Vagina (tissue), 2 donors: ENCODE measurements around the gene XKR7. TPM values are rescaled to one million over a fixed set of nuclear protein-coding genes. Genes with fewer than 3 reads are reported as not detected.

Source experiments
- DNase-seq, 2 donors: peaks; one replicate each; pipeline ENCODE4 v3.0.0-alpha.2; 2017; ENCODE audit errors: extremely low spot score in 2 of 2
- H3K27ac ChIP-seq: fragments of 200-600 bp; sonication (generic); one replicate; pipeline ENCODE4 v1.5.1; 2019
- H3K27me3 ChIP-seq: fragments of 200-600 bp; sonication (generic); one replicate; pipeline ENCODE4 v1.5.1; 2019
- H3K36me3 ChIP-seq, 2 donors: fragments of 200-600 bp; sonication (generic); one replicate each; pipeline ENCODE4 v1.5.1; 2017 to 2019
- H3K4me1 ChIP-seq: fragments of 200-600 bp; sonication (generic); one replicate; pipeline ENCODE4 v1.5.1; 2019
- H3K4me3 ChIP-seq, 2 donors: fragments of 200-600 bp; sonication (generic); 1 replicate in 1 of 2; 2 replicates in 1 of 2; pipeline ENCODE4 v1.5.1; 2016 to 2019
- H3K9me3 ChIP-seq: fragments of 200-600 bp; sonication (generic); one replicate; pipeline ENCODE4 v1.5.1; 2019
- POLR2A ChIP-seq, 2 donors: fragments of 450-650 bp; IDR thresholded peaks; one replicate each; pipeline ENCODE4 v1.6.1; 2017; ENCODE audit warnings: antibody characterized with exemption in 2 of 2, mild to moderate bottlenecking in 2 of 2, moderate library complexity in 2 of 2
- POLR2AphosphoS5 ChIP-seq, 2 donors: sonication (generic); formaldehyde crosslinking; IDR thresholded peaks; one replicate each; pipeline ENCODE4 v1.9.0; 2017; ENCODE audit warnings: antibody characterized with exemption in 2 of 2, mild to moderate bottlenecking in 2 of 2, low read depth in 1 of 2; ENCODE audit not compliant: insufficient read depth in 1 of 2
- intact Hi-C: fragments of 100-400 bp; cut with DNase I; formaldehyde crosslinking; loops from one replicate; pipeline ENCODE4 v1.15.1; 2023
- total RNA-seq: library from RNA; depleted of rRNA; stranded (reverse); fragments of >200 nt; gene quantifications from one replicate; pipeline ENCODE4 v1.2.3, GENCODE V29; 2016
- TF ChIP-seq, protein P1 (sequence below), 3 experiments: fragments of 450-650 bp in 2 of 3; fragments of 200-600 bp in 1 of 3; sonication (generic) in 1 of 3; IDR thresholded peaks; one replicate each; pipeline ENCODE4 v1.5.1; 2017 to 2019; ENCODE audit warnings: antibody characterized with exemption in 3 of 3, mild to moderate bottlenecking in 2 of 3, moderate library complexity in 2 of 3

Gene XKR7
- total RNA-seq, 1 donor from 2014 or later, result not detected

DNA sequence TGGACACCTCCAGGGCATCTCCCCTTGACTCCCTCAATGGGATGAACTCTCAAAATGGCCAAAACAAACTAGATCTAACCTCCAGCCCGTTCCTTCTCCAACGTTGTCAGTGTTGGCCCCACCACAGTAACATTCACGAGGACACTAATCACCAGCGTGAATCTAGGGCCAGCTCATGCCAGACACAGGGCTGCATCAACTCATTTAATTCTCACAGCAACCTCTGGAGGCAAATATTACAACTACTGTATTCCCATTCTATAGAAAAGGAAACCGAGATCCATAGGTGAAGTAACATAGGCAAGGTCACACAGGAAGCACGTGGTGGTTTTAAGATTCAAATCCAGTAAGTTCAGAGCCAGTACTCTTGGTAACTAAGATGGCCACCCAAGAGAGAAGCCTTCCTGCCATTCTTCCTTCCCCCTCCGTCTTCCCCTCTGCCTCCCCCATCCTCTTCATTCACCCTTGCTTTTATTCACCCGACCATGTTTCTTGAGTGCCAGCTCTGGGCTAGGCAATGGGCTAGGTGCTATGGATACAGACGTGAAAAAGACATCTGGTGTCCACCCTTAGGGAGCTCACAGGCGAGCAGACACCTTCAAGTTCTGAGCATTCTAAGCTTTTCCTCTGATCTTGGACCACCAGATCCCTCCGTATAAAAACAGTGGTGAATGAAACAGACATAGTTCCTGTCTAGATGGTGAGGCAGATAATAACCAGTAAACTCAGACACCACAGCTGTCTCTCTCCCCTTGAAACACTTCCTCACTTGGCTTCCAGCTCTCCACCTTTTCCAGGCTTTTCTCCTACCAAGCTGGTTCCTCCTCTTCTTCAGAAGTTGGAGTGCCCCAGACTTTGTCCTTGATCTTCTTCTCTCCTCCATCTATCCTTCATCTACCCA is 51.9 kb downstream of the XKR7 start:
- Histone ChIP-seq H3K27me3 (peaks cover 4% of the 10 kb centered on the region), H3K9me3 (no peaks in the 10 kb centered on the region), H3K36me3 (no peaks in the 10 kb centered on the region), H3K4me3 (peak overlapping the region; percentile 48 to 63), H3K4me1 (peaks cover 6% of the 10 kb centered on the region), H3K27ac (no peak overlapping the region)
- DNase-seq, result no peak
- TF ChIP-seq POLR2AphosphoS5 (IDR thresholded peaks at IDR 0.05; ENCODE audit: insufficient read depth in 1 of 2, low read depth in 1 of 2), result no peak
- TF ChIP-seq, protein P1, sequence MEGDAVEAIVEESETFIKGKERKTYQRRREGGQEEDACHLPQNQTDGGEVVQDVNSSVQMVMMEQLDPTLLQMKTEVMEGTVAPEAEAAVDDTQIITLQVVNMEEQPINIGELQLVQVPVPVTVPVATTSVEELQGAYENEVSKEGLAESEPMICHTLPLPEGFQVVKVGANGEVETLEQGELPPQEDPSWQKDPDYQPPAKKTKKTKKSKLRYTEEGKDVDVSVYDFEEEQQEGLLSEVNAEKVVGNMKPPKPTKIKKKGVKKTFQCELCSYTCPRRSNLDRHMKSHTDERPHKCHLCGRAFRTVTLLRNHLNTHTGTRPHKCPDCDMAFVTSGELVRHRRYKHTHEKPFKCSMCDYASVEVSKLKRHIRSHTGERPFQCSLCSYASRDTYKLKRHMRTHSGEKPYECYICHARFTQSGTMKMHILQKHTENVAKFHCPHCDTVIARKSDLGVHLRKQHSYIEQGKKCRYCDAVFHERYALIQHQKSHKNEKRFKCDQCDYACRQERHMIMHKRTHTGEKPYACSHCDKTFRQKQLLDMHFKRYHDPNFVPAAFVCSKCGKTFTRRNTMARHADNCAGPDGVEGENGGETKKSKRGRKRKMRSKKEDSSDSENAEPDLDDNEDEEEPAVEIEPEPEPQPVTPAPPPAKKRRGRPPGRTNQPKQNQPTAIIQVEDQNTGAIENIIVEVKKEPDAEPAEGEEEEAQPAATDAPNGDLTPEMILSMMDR (IDR thresholded peaks at IDR 0.05), result no peak
- no peak for TF ChIP-seq POLR2A (IDR thresholded peaks at IDR 0.05)
- intact Hi-C loops, result no loop called here

DNA sequence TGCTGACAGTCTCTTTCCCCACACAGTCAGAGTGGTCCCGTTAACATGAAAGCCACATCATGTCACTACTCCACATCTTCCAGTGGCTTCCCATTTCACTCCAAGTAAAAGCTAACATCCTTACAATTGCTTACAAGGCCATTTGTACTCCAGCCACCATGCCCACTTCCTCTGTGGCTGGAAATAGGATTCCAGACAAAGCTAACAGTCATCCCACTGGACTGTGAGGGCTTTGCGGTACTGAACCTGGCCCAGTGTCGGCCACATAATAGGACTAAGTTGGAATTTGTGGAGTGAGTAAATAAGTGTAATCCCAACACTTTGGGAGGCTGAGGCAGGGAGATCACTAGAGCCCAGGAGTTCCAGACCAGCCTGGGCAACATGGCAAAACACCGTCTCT is 53.1 kb downstream of the XKR7 start:
- peaks cover 4% of the 10 kb centered on the region for H3K27me3 ChIP-seq
- intact Hi-C loops, result no loop called here
- TF ChIP-seq POLR2AphosphoS5 (IDR thresholded peaks at IDR 0.05; ENCODE audit: insufficient read depth in 1 of 2, low read depth in 1 of 2), result no peak
- TF ChIP-seq, protein P1 (IDR thresholded peaks at IDR 0.05), result no peak
- TF ChIP-seq POLR2A (IDR thresholded peaks at IDR 0.05), result no peak

DNA sequence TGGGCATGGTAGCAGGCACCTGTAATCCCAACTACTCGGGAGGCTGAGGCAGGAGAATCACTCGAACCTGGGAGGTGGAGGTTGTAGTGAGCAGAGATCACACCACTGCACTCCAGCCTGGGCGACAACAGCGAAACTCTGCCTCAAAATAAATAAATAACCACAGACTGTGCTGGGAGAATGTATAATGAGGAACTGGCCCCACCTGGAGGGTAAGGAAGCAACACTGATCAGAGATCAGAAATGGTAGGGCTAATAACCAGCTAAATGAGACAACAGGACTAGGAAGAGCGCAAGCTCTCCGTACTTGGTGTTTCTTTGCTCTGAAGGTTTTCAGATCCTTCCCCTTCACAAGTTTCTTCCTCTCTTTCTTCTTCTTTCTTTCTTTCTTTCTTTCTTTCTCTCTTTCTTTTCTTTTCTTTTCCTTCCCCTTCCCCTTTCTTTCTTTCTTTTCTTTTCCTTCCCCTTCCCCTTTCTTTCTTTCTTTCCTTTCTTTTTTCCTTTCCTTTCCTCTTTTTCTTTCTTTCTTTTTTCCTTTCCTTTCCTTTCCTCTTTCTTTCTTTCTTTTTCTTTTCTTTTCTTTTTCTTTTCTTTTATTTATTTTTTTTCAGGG is 56.8 kb downstream of the XKR7 start:
- Histone ChIP-seq H3K4me3 (no peak overlapping the region), H3K27ac (no peak overlapping the region), H3K4me1 (no peaks in the 10 kb centered on the region), H3K9me3 (no peaks in the 10 kb centered on the region), H3K27me3 (no peaks in the 10 kb centered on the region), H3K36me3 (no peaks in the 10 kb centered on the region)
- no peak for DNase-seq
- intact Hi-C loops, result no loop called here
- TF ChIP-seq, protein P1 (IDR thresholded peaks at IDR 0.05), result no peak
- TF ChIP-seq POLR2AphosphoS5 (IDR thresholded peaks at IDR 0.05; ENCODE audit: insufficient read depth in 1 of 2, low read depth in 1 of 2), result no peak
- TF ChIP-seq POLR2A (IDR thresholded peaks at IDR 0.05), result no peak

More for the DNA sequence above, 53.1 kb downstream of the XKR7 start:
- H3K4me3 ChIP-seq, result no peak overlapping the region
- peaks cover 6% of the 10 kb centered on the region for H3K4me1 ChIP-seq
- H3K27ac ChIP-seq, result no peak overlapping the region
- no peaks in the 10 kb centered on the region for H3K36me3 ChIP-seq
- DNase-seq, result no peak
- H3K9me3 ChIP-seq, result no peaks in the 10 kb centered on the region

DNA sequence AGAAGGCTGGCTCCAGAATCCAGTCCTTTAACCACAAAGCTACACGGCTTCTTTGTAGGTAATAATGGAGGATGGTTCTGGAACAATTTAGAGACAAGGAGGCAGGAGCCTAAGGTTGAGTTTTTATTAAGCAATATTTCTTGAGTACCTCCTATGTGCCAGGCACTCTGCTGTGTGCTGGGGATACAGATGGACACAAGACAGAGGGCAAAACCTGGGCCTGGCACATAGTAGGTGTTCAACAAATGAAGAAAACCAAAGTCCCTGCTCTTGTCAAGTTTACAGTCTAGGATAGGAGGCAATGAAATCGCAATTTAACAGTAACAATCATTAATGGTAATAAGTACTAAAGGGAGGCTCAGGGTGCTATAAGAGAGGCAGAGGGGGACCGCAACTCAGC is 59.7 kb downstream of the XKR7 start:
- DNase-seq, result no peak
- intact Hi-C loops, result no loop called here
- H3K27ac ChIP-seq, result no peak overlapping the region
- no peaks in the 10 kb centered on the region for H3K9me3 ChIP-seq
- H3K27me3 ChIP-seq, result peaks cover 4% of the 10 kb centered on the region
- peaks cover 7% of the 10 kb centered on the region for H3K4me1 ChIP-seq
- H3K4me3 ChIP-seq, result no peak overlapping the region
- TF ChIP-seq POLR2A (IDR thresholded peaks at IDR 0.05), result no peak
- no peak for TF ChIP-seq POLR2AphosphoS5 (IDR thresholded peaks at IDR 0.05; ENCODE audit: insufficient read depth in 1 of 2, low read depth in 1 of 2)
- TF ChIP-seq, protein P1 (IDR thresholded peaks at IDR 0.05), result no peak
- H3K36me3 ChIP-seq, result no peaks in the 10 kb centered on the region
